A204.1 (cell line): ENCODE data around the gene TMPRSS13.

Source experiments
- FAIRE-seq: peaks from 2 replicates; lab custom pipeline; 2012; peaks lifted over from hg19 to GRCh38; lab: Jason Lieb, UNC

TMPRSS13 gene

GRCh38 chr11:117887431-117888138, 41.6 kb downstream of the TMPRSS13 start:
- no peak for FAIRE-seq

GRCh38 chr11:117885777-117886176, 43.4 kb downstream of the TMPRSS13 start:
- no peak for FAIRE-seq

- FAIRE-seq, result no peak
Observed at GRCh38 chr11:117884994-117885393, 44.2 kb downstream of the TMPRSS13 start.

GRCh38 chr11:117883063-117883462, 46.1 kb downstream of the TMPRSS13 start:
- no peak for FAIRE-seq

- no peak for FAIRE-seq
Observed at GRCh38 chr11:117882311-117882905, 46.8 kb downstream of the TMPRSS13 start.

- no peak for FAIRE-seq
Observed at GRCh38 chr11:117881217-117881616, 48.0 kb downstream of the TMPRSS13 start.

GRCh38 chr11:117879516-117880480, 49.4 kb downstream of the TMPRSS13 start:
- FAIRE-seq, result no peak

GRCh38 chr11:117878939-117879475, 50.2 kb downstream of the TMPRSS13 start:
- no peak for FAIRE-seq

- FAIRE-seq, result no peak
Observed at GRCh38 chr11:117878314-117878938, 50.8 kb downstream of the TMPRSS13 start.

GRCh38 chr11:117877120-117877784, 52.0 kb downstream of the TMPRSS13 start:
- FAIRE-seq, result no peak

- FAIRE-seq, result no peak
Observed at GRCh38 chr11:117876341-117877119, 52.7 kb downstream of the TMPRSS13 start, which contains the start of gene FXYD6. FXYD6 (minus strand) TSS chr11:117876658; CDS start chr11:117842776, 33,882 bp downstream.

- FAIRE-seq, result no peak
Observed at GRCh38 chr11:117876059-117876340, 53.2 kb downstream of the TMPRSS13 start.

GRCh38 chr11:117875382-117876058, 53.7 kb downstream of the TMPRSS13 start:
- FAIRE-seq, result no peak

- FAIRE-seq, result no peak
Observed at GRCh38 chr11:117874910-117875381, 54.3 kb downstream of the TMPRSS13 start.

GRCh38 chr11:117874253-117874909, 54.8 kb downstream of the TMPRSS13 start:
- no peak for FAIRE-seq

GRCh38 chr11:117873828-117874125, 55.4 kb downstream of the TMPRSS13 start:
- FAIRE-seq, result no peak

- no peak for FAIRE-seq
Observed at GRCh38 chr11:117872975-117873827, 56.0 kb downstream of the TMPRSS13 start.

- FAIRE-seq, result no peak
Observed at GRCh38 chr11:117872420-117872961, 56.7 kb downstream of the TMPRSS13 start.

GRCh38 chr11:117871784-117872183, 57.4 kb downstream of the TMPRSS13 start:
- FAIRE-seq, result no peak
